GM08714 (cell line): Measurements from ENCODE around the gene TELO2.

Experiments
- H3K4me3 ChIP-seq: fragments of 200-500 bp; sonication (Bioruptor generic); 2 replicates; pipeline ENCODE4 v1.5.1; 2014; ENCODE audit warnings: mild to moderate bottlenecking, low read length, inconsistent platforms
- ZNF274 ChIP-seq: IDR thresholded peaks from 2 replicates; pipeline ENCODE4 v1.6.1; 2012; ENCODE audit warnings: mild to moderate bottlenecking, low read depth, low read length

Gene TELO2

GRCh38 chr16:1505073-1505844 lies 12.1 kb downstream of the TELO2 start:
- H3K4me3 ChIP-seq, result no peak overlapping the region
- TF ChIP-seq ZNF274, result no peak

- no peak for TF ChIP-seq ZNF274
- H3K4me3 ChIP-seq, result no peak overlapping the region
Measured at GRCh38 chr16:1505912-1506311, 12.8 kb downstream of the TELO2 start.

GRCh38 chr16:1506494-1507213 lies 13.5 kb downstream of the TELO2 start:
- TF ChIP-seq ZNF274, result no peak
- H3K4me3 ChIP-seq, result no peak overlapping the region

- no peak overlapping the region for H3K4me3 ChIP-seq
- no peak for TF ChIP-seq ZNF274
Measured at GRCh38 chr16:1508494-1509187, 15.5 kb downstream of the TELO2 start.

- no peak overlapping the region for H3K4me3 ChIP-seq
- TF ChIP-seq ZNF274, result no peak
Measured at GRCh38 chr16:1509307-1510221, 16.4 kb downstream of the TELO2 start.

GRCh38 chr16:1510272-1510671 lies 17.1 kb downstream of the TELO2 start:
- no peak overlapping the region for H3K4me3 ChIP-seq
- TF ChIP-seq ZNF274, result no peak

GRCh38 chr16:1510941-1511351 lies 17.8 kb downstream of the TELO2 start:
- H3K4me3 ChIP-seq, result no peak overlapping the region
- no peak for TF ChIP-seq ZNF274

GRCh38 chr16:1511662-1512569 lies 18.8 kb downstream of the TELO2 start:
- no peak for TF ChIP-seq ZNF274
- no peak overlapping the region for H3K4me3 ChIP-seq

- no peak overlapping the region for H3K4me3 ChIP-seq
- no peak for TF ChIP-seq ZNF274
Measured at GRCh38 chr16:1512774-1513173, 19.6 kb downstream of the TELO2 start.

- H3K4me3 ChIP-seq, result no peak overlapping the region
- TF ChIP-seq ZNF274, result no peak
Measured at GRCh38 chr16:1514507-1514906, 21.3 kb downstream of the TELO2 start.

- H3K4me3 ChIP-seq, result no peak overlapping the region
- no peak for TF ChIP-seq ZNF274
Measured at GRCh38 chr16:1518626-1519135, 25.5 kb downstream of the TELO2 start.

GRCh38 chr16:1519831-1520230 lies 26.7 kb downstream of the TELO2 start:
- TF ChIP-seq ZNF274, result no peak
- no peak overlapping the region for H3K4me3 ChIP-seq

GRCh38 chr16:1520461-1520860 lies 27.3 kb downstream of the TELO2 start:
- no peak for TF ChIP-seq ZNF274

More at GRCh38 chr16:1520461-1520860, 27.3 kb downstream of the TELO2 start:
- no peak overlapping the region for H3K4me3 ChIP-seq
